Fibroblast of villous mesenchyme (primary cell): ENCODE data around the gene SOAT2. TPM values are rescaled to one million over a fixed set of nuclear protein-coding genes. Genes with fewer than 3 reads are reported as not detected.

ENCODE experiments used
- DNase-seq: peaks from one replicate; pipeline ENCODE4 v3.0.0-alpha.2; 2010; ENCODE audit warnings: low read depth
- H3K4me3 ChIP-seq: 2 replicates; pipeline ENCODE4 v1.5.1; 2011; ENCODE audit warnings: low read depth, mild to moderate bottlenecking, low read length
- total RNA-seq: library from RNA; depleted of rRNA; stranded (reverse); fragments of >200 nt; gene quantifications from 2 replicates; pipeline ENCODE4 v1.2.3, GENCODE V29; 2012
- TF ChIP-seq, protein P1 (sequence below): IDR thresholded peaks from 2 replicates; pipeline ENCODE4 v1.5.1; 2012; ENCODE audit warnings: low read depth, mild to moderate bottlenecking, low read length; ENCODE audit not compliant: insufficient read depth

Gene SOAT2
- total RNA-seq, 1 donor: not detected

DNA sequence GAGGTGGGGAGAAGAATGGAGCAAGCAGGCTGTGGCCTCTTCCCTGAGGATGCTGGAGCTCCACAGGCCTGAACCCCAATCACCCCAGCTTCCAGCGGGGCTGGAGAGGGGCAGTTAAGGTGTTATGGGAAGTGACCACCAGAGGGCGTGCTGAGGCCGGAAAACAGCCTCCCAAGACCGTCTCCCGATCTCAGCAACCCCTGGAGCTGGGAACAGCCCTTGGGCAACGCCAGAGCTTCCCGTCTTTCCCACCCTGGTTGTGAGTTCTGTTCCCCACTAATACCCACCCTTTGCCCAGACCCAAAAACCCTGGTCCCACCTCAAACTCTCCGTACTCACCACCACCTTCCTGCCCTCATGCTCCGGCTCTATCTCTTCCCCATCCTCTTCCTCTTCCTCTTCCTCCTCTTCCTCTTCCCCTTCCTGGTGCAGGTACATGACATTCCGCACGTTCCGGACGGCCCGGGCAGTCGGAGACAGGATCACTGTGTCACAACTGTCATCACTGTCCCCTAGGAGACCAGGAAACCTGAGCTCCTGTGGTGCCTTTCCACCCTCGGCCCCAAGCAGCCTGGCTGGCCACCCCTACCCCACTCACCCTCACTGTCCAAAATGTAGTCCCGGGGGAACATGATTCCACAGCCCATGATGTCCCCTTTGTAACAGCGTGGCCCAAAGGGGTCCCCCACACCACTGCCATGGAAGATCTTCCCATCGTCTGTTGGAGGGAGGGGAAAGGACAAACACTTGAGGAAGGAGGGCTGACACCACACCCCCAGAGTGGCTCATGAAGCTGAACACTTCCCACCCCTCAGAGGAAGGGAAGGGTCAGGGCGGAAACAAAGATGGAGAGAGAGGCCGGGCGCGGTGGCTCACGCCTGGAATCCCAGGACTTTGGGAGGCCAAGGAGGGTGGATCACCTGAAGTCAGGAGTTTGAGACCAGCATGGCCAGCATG, 37.0 kb upstream of the SOAT2 start:
- DNase-seq: peak; percentile 87
- no peak overlapping the region for H3K4me3 ChIP-seq
- TF ChIP-seq, protein P1, sequence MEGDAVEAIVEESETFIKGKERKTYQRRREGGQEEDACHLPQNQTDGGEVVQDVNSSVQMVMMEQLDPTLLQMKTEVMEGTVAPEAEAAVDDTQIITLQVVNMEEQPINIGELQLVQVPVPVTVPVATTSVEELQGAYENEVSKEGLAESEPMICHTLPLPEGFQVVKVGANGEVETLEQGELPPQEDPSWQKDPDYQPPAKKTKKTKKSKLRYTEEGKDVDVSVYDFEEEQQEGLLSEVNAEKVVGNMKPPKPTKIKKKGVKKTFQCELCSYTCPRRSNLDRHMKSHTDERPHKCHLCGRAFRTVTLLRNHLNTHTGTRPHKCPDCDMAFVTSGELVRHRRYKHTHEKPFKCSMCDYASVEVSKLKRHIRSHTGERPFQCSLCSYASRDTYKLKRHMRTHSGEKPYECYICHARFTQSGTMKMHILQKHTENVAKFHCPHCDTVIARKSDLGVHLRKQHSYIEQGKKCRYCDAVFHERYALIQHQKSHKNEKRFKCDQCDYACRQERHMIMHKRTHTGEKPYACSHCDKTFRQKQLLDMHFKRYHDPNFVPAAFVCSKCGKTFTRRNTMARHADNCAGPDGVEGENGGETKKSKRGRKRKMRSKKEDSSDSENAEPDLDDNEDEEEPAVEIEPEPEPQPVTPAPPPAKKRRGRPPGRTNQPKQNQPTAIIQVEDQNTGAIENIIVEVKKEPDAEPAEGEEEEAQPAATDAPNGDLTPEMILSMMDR: peak; percentile 86

DNA sequence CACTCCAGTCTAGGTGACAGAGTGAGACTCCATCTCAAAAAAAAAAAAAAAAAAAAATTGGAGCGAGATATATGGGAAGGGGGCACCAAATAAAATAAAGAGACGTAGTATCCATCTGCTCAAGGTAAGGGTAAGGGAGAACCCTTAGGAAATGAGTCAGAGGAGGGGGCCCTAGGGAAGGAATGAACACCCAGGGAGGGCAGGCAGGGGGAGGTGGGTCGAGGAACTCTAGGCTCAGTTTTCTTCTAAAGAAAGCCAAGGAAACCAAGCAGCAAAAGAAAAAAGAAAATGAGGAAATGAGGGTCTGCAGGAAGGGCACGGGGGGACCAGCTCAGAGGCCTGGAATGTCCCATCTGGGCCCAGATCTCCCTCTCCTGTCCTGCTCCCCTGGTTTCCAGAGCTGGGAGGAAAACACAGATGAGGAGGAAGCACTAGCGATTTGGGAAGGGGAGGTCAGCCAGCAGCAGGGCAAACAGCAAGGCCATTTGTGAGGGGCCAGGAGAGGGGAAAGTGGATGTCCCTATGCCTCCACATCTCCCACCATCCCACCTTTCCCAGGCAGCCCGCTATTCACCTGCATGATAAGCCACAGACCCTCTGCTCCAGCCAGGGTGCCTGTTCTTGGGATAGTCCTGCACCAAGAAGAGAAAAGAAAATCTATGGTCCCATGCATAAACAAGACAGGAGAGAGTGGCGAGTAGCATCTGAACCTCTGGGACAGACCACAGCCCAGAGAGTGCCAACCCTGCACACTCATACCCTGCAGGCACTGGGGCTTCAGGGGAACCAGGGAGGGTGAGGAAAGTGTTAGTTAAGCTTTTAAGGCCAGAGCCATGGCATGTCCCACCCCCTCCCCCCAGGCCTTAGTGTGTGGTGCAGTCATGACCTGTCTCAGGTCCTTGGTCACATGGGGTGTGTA, 36.0 kb upstream of the SOAT2 start:
- H3K4me3 ChIP-seq: no peak overlapping the region
- no peak for DNase-seq
- TF ChIP-seq, protein P1: no peak

DNA sequence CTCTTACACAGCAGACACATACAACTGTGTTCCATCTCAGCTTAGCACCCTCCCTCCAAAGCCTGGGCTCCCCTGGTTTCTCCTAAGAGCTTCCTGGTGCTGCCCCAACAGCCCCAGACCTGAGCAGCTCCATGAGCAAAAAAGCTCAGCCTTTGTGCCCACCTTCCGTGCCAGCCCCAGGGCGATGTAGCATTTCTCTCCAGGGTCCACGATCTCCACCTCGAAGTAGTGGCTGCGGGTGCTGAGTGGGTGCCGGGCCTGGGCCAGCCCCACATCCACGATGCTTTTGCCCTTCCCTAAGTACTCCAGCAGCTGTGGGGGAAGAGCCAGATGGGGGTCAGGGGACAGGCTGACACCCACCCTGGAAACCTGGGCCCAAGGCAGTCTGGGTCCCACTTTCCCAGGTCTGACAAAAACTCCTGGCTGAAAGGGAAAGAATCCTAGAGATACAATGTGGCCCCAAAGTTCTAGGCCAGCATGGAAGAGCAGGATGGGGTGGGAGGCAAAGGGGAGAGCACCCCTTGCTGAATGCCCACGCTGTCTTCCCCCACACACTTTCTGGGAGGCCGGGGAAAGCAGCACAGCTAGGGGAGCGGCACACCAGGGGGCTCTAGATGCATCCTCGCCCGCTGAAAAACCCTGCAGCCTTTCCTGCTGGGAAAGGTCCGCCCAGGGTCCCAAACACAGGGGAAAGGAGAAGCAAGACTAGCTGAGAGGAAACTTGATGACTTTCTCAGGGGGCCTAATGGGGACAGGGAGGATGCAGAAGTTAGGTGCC, 35.1 kb upstream of the SOAT2 start:
- TF ChIP-seq, protein P1: no peak
- DNase-seq: no peak
- H3K4me3 ChIP-seq: no peak overlapping the region

DNA sequence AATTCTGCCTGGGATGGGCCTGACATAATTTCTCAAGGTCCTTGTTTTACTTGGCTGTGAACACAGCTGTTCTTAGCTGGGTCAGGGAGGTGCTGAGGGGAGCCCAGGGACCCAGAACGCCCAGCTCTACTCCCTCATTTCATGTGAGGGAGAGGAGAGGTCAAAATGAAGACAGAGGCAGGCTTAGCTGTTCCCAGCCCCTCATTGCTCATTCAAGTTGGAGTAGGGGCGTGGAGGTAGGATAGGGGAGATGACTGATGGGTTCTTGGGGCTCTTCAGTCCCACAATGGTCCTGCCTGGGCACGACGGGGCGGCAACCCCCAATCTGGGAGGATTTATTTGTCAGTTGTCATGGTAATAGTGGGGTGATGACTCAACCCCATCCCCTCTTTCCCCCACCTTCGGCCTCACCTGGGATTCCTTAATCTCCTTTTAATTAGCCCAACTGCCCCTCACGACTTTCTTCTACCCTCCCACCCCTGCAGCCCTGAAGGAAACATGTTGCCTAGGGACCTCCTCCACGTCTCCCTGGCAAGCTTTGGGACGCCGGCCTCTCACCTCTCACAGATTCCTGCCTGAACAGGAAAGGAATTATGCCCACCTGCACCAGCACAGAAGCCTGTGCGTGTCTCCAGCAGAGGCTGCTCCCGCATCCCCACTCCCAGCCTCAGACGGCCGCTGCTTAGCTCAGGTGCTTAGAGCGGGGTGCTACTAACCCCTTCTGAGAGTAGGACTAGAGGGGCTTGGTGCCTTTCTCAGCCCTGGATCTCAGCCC, 34.3 kb upstream of the SOAT2 start:
- no peak overlapping the region for H3K4me3 ChIP-seq
- no peak for DNase-seq
- TF ChIP-seq, protein P1: no peak

DNA sequence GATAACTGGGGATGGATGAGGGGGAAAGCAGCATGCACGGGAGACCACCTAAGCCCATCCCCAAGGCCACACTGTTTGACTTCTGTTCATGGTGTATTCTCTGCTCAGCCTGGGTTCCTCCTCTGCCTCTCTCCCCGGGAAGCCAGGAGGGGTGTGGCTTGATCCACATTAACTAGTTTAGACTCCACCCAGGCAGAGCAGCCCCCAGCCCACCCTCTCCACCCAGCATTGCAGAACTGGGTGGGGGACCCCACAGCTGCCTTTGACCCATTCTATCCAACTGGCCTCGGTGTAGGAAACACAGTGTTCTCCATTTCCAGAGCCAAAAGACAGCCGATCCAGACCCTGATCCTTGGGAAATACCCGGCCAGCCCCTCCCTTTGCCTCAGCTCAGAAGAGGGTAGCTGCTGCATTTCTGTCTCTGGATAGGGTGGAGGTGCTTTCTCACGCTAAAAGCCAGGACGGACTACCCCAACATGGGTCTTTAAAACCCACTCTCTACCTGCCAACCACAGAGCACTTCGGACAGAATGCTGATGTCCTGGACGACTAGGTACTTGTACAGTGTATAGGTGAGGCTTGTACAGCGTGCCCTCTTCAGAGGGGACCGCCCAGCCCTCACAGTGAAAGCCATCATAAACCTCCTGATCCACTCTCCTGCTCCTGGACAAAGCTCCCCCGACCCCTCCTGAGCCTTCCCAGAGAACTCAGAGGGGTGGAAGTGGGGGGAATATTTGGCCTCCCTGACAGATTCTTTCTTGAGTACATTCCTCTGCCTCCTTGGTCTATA, 33.5 kb upstream of the SOAT2 start:
- no peak for DNase-seq
- TF ChIP-seq, protein P1: no peak

More for the DNA sequence above, 33.5 kb upstream of the SOAT2 start:
- no peak overlapping the region for H3K4me3 ChIP-seq
